T-helper 17 cell (primary cell): ENCODE results near the gene POMT1. TPM values are rescaled to one million over a fixed set of nuclear protein-coding genes. Genes with fewer than 3 reads are reported as not detected.

Experiments
- ATAC-seq: fragments of 150-1000 bp; cut with Tn5 transposase; 2 replicates; pipeline ENCODE4 v1.10.0; 2021; ENCODE audit warnings: mild to moderate bottlenecking, moderate library complexity
- DNase-seq, 3 donors: peaks; one replicate each; pipeline versions ENCODE4 v3.0.0 to v3.0.0-alpha.2; 2020 to 2021
- H3K9me3 ChIP-seq: one replicate; pipeline ENCODE4 v1.7.0; 2013; ENCODE audit warnings: low read length, mild to moderate bottlenecking; ENCODE audit not compliant: control insufficient read depth, poor library complexity, severe bottlenecking
- H3K27ac Mint-ChIP-seq: one replicate; pipeline ENCODE4 v1.8.0; 2022; ENCODE audit warnings: mild to moderate bottlenecking, moderate library complexity, mixed read lengths
- H3K27me3 Mint-ChIP-seq: one replicate; pipeline ENCODE4 v1.8.0; 2022; ENCODE audit warnings: mixed read lengths
- H3K36me3 Mint-ChIP-seq: one replicate; pipeline ENCODE4 v1.8.0; 2022; ENCODE audit warnings: low read depth, mixed read lengths
- H3K4me1 Mint-ChIP-seq: one replicate; pipeline ENCODE4 v1.8.0; 2022; ENCODE audit warnings: mild to moderate bottlenecking, mixed read lengths
- H3K4me3 Mint-ChIP-seq: one replicate; pipeline ENCODE4 v1.8.0; 2022; ENCODE audit warnings: mild to moderate bottlenecking, moderate library complexity, mixed read lengths
- total RNA-seq, 4 donors: library from RNA in 2 of 4; stranded (reverse) in 2 of 4; gene quantifications; one replicate each; pipeline ENCODE4 v1.2.3 and lab custom pipeline; 2022 to 2026

Gene POMT1
- total RNA-seq, 2 donors from 2014 or later, result 50.0 to 54.0 TPM

DNA sequence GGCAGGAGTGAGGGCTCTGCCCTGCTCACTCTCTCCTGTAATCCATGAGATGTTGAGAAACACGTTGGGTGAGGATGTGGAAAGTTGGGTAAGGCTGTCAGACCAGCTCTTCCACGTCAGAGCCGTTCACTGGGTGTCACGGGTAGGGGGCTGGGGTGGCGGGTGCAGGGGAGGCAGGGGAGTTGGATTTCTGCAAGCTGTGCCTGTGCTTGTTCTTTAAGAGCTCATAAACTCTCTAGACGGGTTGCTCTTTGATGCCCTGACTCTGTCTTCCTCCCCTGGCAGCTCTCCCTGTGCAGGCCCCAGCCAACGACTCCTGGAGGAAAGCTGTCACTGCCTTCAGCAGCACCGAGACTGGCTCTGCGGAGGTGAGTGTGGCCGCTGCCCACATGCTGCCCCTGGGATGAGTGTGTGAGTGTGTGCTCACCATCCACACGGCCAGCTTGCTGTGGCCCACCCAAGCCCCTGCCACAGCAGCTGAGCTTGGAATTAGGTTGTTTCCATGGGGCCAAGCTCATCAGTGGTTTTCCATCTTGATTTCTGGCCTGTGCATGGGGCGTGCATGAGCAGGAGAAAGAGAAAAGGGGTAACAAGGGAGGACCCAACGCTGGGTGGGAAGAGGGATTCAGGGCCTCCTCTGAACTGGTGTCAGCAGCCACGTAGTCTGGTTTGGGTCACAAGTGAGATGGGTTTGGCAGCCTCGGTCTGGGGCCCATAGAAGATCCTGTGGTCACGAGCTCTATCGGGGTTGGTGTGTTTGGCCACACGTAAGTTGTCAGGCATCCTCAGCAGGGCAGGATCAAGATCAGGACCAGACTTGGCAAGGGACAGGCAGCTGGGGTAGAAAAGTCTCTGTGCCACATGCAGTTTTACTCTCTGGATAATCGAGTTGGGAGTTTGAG lies 21.0 kb upstream of the POMT1 start:
- Mint-ChIP-seq H3K36me3 (peaks cover 3% of the 10 kb centered on the region), H3K4me3 (peak overlapping the region; percentile 56), H3K27ac (no peak overlapping the region), H3K4me1 (peaks cover 5% of the 10 kb centered on the region), H3K27me3 (no peaks in the 10 kb centered on the region)
- no peaks in the 10 kb centered on the region for H3K9me3 ChIP-seq
- ATAC-seq (no peak), DNase-seq (no peak)

- ATAC-seq, result no peak
- Mint-ChIP-seq H3K36me3 (peaks cover 5% of the 10 kb centered on the region), H3K4me1 (peaks cover 5% of the 10 kb centered on the region)
Measured at GRCh38 chr9:131482343-131483006, 20.2 kb upstream of the POMT1 start.

DNA sequence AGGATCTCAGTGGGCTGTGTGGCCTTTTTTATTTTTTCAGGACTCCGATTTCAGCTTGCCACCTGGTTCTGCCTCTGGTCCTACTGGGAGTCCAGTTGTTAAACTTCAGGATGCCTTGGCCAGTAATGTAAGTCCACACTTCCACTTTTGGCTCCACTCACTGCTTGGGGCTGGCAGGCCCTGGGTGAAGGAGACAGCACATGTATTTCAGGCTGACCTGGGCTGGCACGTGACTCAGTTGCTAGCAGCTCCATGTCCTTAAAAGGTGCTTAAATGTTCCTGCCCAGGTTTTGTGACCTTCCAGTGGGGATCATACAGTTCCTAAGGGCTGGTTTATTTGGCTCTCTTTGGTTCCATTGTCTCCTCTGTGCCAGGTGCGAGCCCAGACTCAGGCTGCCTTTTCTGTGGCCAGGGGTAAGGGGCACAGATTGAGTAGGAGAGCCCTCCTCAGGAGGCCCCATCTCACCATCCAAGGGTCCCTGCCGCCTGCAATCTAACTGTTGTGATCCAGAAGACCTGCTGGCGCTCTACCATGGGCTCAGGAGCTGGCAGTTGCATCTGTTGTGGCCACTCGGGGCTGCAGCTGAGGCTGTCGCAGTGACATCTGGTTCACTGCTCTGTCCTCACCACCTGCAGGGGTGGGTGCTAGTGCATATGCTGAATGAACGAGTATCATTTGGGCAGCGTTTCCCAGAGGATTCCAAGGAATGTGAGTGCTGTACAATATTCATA lies 19.2 kb upstream of the POMT1 start:
- H3K36me3 Mint-ChIP-seq, result peaks cover 6% of the 10 kb centered on the region
- DNase-seq (no peak), ATAC-seq (no peak)
- H3K4me1 Mint-ChIP-seq, result peaks cover 3% of the 10 kb centered on the region
- no peaks in the 10 kb centered on the region for H3K27me3 Mint-ChIP-seq
- H3K9me3 ChIP-seq, result no peaks in the 10 kb centered on the region
- no peak overlapping the region for H3K4me3 Mint-ChIP-seq
- peak overlapping the region; percentile 72 for H3K27ac Mint-ChIP-seq

More at GRCh38 chr9:131482343-131483006, 20.2 kb upstream of the POMT1 start:
- no peaks in the 10 kb centered on the region for H3K9me3 ChIP-seq
- Mint-ChIP-seq H3K4me3 (peak overlapping the region; percentile 56), H3K27ac (peak overlapping the region; percentile 72), H3K27me3 (no peaks in the 10 kb centered on the region)
- no peak for DNase-seq

GRCh38 chr9:131484051-131484445 lies 18.7 kb upstream of the POMT1 start:
- peaks cover 8% of the 10 kb centered on the region for H3K4me1 Mint-ChIP-seq
- DNase-seq, result no peak
- peaks cover 9% of the 10 kb centered on the region for H3K36me3 Mint-ChIP-seq
- no peaks in the 10 kb centered on the region for H3K9me3 ChIP-seq
- ATAC-seq, result no peak
- H3K27ac Mint-ChIP-seq, result no peak overlapping the region
- no peak overlapping the region for H3K4me3 Mint-ChIP-seq
- no peaks in the 10 kb centered on the region for H3K27me3 Mint-ChIP-seq

GRCh38 chr9:131484560-131485185 lies 18.0 kb upstream of the POMT1 start:
- Mint-ChIP-seq H3K4me1 (peaks cover 8% of the 10 kb centered on the region), H3K36me3 (peaks cover 12% of the 10 kb centered on the region), H3K27me3 (no peaks in the 10 kb centered on the region), H3K4me3 (no peak overlapping the region), H3K27ac (no peak overlapping the region)
- no peak for DNase-seq
- H3K9me3 ChIP-seq, result no peaks in the 10 kb centered on the region
- ATAC-seq, result no peak

DNA sequence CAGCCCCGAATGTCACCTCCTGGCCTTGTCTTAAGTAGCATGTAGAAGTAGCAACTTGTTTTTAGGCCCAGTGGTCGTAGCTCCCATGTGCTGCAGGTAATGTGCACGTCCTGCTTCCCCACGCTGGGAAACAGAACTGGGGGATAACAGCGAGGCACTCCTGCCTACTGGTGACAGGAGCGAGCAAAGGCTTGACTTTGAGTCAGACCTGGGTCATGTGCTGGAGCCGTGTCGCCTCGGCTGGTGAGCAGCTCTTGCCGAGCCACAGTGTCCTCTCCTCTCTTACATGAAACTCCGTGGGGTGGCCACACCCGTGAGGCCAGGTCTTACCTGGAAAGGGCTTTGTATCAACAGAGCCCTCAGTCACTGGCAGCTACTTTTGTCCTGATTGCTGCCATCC lies 17.5 kb upstream of the POMT1 start:
- no peak overlapping the region for H3K4me3 Mint-ChIP-seq
- no peaks in the 10 kb centered on the region for H3K27me3 Mint-ChIP-seq
- H3K4me1 Mint-ChIP-seq, result peaks cover 13% of the 10 kb centered on the region
- H3K36me3 Mint-ChIP-seq, result peaks cover 15% of the 10 kb centered on the region
- no peak overlapping the region for H3K27ac Mint-ChIP-seq
- H3K9me3 ChIP-seq, result no peaks in the 10 kb centered on the region
- DNase-seq (no peak), ATAC-seq (no peak)

DNA sequence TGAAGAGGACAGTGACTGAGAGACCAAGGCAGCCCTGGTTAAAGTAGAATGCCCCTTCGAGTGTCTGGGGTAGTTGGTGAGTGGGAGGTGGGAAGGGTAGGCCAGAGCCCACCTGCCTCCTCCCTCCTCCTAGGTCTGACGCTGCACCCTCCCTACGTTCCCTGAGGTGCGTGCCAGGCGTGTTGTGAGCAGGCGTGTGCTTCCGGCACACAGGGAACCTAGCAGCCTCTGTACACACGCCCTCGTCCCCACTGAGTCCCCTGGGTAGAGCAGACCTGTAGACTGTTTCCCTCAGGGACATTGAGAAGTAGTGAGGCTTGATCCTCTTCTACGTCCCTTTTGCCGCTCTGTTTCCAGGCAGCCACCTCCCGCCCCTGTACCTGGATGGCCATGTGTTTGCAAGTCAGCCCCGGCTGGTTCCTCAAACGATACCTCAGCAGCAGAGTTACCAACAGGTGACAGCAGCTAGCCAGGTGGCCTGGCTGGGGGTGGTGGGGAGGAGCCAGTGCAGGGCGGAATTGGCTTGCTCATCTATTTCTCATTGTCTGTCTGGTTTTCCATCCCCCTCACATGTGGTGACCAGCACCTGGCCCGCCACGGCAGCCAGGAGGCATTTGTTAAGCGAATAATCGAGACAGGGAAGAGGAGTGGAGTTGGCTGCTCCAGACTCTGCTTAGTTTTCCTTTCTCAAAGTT lies 16.8 kb upstream of the POMT1 start:
- Mint-ChIP-seq H3K4me3 (no peak overlapping the region), H3K36me3 (peaks cover 17% of the 10 kb centered on the region), H3K27ac (no peak overlapping the region), H3K27me3 (no peaks in the 10 kb centered on the region), H3K4me1 (peaks cover 13% of the 10 kb centered on the region)
- no peak for DNase-seq
- no peaks in the 10 kb centered on the region for H3K9me3 ChIP-seq
- ATAC-seq, result no peak

- no peak for DNase-seq
- Mint-ChIP-seq H3K27ac (no peak overlapping the region), H3K27me3 (no peaks in the 10 kb centered on the region), H3K4me1 (peaks cover 13% of the 10 kb centered on the region), H3K4me3 (no peak overlapping the region), H3K36me3 (peaks cover 16% of the 10 kb centered on the region)
- ATAC-seq, result no peak
- no peaks in the 10 kb centered on the region for H3K9me3 ChIP-seq
Measured at GRCh38 chr9:131487001-131487400, 15.7 kb upstream of the POMT1 start.

GRCh38 chr9:131487621-131488031 lies 15.1 kb upstream of the POMT1 start:
- peaks cover 14% of the 10 kb centered on the region for H3K36me3 Mint-ChIP-seq
- no peak overlapping the region for H3K27ac Mint-ChIP-seq
- ATAC-seq, result no peak
- peaks cover 10% of the 10 kb centered on the region for H3K4me1 Mint-ChIP-seq
- DNase-seq, result no peak
- H3K4me3 Mint-ChIP-seq, result no peak overlapping the region
- H3K9me3 ChIP-seq, result no peaks in the 10 kb centered on the region
- no peaks in the 10 kb centered on the region for H3K27me3 Mint-ChIP-seq

GRCh38 chr9:131490514-131490913 lies 12.2 kb upstream of the POMT1 start:
- H3K4me1 Mint-ChIP-seq, result peaks cover 16% of the 10 kb centered on the region
- H3K9me3 ChIP-seq, result no peaks in the 10 kb centered on the region
- no peak for ATAC-seq
- no peak for DNase-seq
- no peaks in the 10 kb centered on the region for H3K27me3 Mint-ChIP-seq
- H3K36me3 Mint-ChIP-seq, result peaks cover 17% of the 10 kb centered on the region
- no peak overlapping the region for H3K4me3 Mint-ChIP-seq
- H3K27ac Mint-ChIP-seq, result peak overlapping the region; percentile 71

DNA sequence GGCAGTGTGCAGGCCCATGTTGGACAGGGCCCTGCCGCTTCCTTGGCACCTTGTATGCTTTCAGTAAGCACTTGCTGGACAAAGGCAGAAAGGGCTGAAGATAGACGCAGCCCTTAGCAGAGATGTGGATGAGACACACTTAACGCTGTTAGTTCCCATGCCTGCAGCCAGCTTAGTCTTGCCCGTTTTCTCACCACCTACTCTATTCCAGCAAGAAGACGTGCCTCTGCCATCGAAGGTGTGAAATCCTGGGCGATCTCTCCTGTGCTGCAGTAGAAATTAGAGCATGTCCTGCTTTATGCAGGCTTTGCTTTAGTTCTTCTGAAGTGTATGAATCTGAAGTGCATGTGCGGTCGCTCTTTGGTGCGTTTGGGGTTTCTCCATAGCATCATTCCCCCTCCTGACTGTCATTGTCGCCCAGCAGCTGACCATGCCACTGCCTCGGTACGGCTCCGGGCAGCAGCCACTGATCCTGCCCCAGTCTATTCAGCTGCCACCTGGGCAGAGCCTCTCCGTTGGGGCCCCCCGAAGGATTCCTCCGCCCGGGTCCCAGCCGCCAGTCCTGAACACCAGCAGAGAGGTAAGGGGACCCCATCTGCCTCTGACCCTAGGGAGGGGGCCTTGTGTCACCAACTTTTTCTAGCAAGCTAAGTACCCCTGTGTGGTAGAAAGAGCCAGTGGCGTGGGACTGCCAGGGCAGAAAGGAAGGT lies 11.6 kb upstream of the POMT1 start:
- Mint-ChIP-seq H3K27me3 (no peaks in the 10 kb centered on the region), H3K36me3 (peaks cover 17% of the 10 kb centered on the region), H3K27ac (no peak overlapping the region), H3K4me1 (peaks cover 16% of the 10 kb centered on the region), H3K4me3 (no peak overlapping the region)
- H3K9me3 ChIP-seq, result no peaks in the 10 kb centered on the region
- no peak for DNase-seq
- ATAC-seq, result no peak

GRCh38 chr9:131492070-131492469 lies 10.6 kb upstream of the POMT1 start:
- DNase-seq (no peak), ATAC-seq (no peak)
- Mint-ChIP-seq H3K4me3 (no peak overlapping the region), H3K27ac (no peak overlapping the region), H3K4me1 (peaks cover 16% of the 10 kb centered on the region), H3K27me3 (no peaks in the 10 kb centered on the region), H3K36me3 (peaks cover 15% of the 10 kb centered on the region)
- H3K9me3 ChIP-seq, result no peaks in the 10 kb centered on the region
